Astrocyte of the hippocampus (primary cell): ENCODE results near the gene ALDH1A3.
A peak's percentile ranks its signal among the peaks of the same experiment; 100 is the strongest.

Experiments
- DNase-seq: peaks from one replicate; pipeline ENCODE4 v3.0.0; 2011; ENCODE audit warnings: low read depth, low spot score

The ALDH1A3 gene

GRCh38 chr15:100951965-100952364 is 72.3 kb downstream of the ALDH1A3 start:
- DNase-seq, result no peak

GRCh38 chr15:100952566-100952965 is 72.9 kb downstream of the ALDH1A3 start:
- DNase-seq, result no peak

DNA sequence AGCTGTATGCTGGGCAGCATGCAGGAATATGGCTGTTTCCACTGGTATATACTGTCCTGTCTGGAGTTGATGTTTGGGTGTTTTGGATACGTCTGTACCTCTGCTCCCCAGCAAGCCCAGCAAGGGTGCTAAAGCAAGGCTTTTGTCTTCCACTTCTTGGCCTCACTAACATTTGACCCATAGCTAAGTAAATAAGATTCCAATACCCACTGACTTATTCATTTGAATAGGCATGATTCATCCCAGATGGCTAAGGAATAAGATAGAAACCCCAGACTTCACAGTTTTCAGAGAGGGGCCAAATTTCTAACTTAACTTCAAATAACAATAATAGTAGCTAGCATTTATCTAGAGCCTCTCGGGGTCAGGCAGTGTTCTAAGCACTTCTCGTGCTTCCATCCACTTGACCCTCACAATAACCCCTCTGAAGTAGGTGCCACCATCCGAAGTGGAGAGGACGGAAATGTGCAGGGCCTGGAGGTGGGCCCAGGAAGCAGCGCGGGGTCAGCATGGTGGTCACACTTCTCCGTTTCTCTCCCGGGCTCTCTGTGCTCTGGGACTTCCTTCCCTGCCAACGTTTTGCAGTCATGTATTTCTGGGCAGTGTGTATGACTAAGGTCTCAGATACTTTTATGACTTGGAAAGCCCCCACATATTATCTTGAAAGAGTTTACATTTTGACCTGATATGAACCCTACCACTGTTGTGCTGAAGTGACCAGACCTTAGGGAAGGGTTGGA is 78.9 kb downstream of the ALDH1A3 start:
- DNase-seq, result peak; percentile 35

- no peak for DNase-seq
Observed at GRCh38 chr15:100959066-100960050, 79.7 kb downstream of the ALDH1A3 start.
